HG03521 (cell line): ENCODE results near the gene TSPAN14.
"Not testable (repeated sequence)": the region's sequence is repeated elsewhere in the genome, so short reads cannot be mapped to it uniquely, and the experiment has no call there.

Source experiments
- ATAC-seq: cut with Tn5 transposase; IDR thresholded peaks from one replicate; pipeline ENCODE4 v1.9.1; 2021; ENCODE audit warnings: mild to moderate bottlenecking, moderate library complexity; ENCODE audit not compliant: unreplicated experiment

TSPAN14 gene

GRCh38 chr10:80453842-80454512, at the start of gene TSPAN14:
TSS of gene TSPAN14 (plus strand) at chr10:80454310. CDS start at chr10:80489234, 34,924 bp downstream.
- peak; percentile 59 for ATAC-seq

GRCh38 chr10:80405035-80405434, 49.1 kb upstream of the TSPAN14 start:
- no peak for ATAC-seq

GRCh38 chr10:80405626-80406025, 48.5 kb upstream of the TSPAN14 start:
- no peak for ATAC-seq

GRCh38 chr10:80406204-80406603, 47.9 kb upstream of the TSPAN14 start:
- ATAC-seq: no peak

GRCh38 chr10:80407812-80408241, 46.3 kb upstream of the TSPAN14 start:
- no peak for ATAC-seq

GRCh38 chr10:80408242-80409101, 45.6 kb upstream of the TSPAN14 start, which contains the start of gene PRXL2A:
TSS of gene PRXL2A (plus strand) at chr10:80408551. CDS start at chr10:80420468, 11,917 bp downstream.
- peak; percentile 97 for ATAC-seq

GRCh38 chr10:80409121-80409520, 45.0 kb upstream of the TSPAN14 start:
- no peak for ATAC-seq

GRCh38 chr10:80410122-80410521, 44.0 kb upstream of the TSPAN14 start:
- ATAC-seq: no peak

- ATAC-seq: no peak
Observed at GRCh38 chr10:80410578-80411145, 43.4 kb upstream of the TSPAN14 start.

- ATAC-seq: no peak
Observed at GRCh38 chr10:80411267-80411668, 42.8 kb upstream of the TSPAN14 start.

- ATAC-seq: no peak
Observed at GRCh38 chr10:80411681-80412220, 42.4 kb upstream of the TSPAN14 start.

GRCh38 chr10:80412486-80412885, 41.6 kb upstream of the TSPAN14 start:
- ATAC-seq: no peak

GRCh38 chr10:80413271-80413996, 40.7 kb upstream of the TSPAN14 start:
- no peak for ATAC-seq

GRCh38 chr10:80414142-80414895, 39.8 kb upstream of the TSPAN14 start:
- no peak for ATAC-seq

GRCh38 chr10:80415734-80416478, 38.2 kb upstream of the TSPAN14 start:
- ATAC-seq: no peak

- ATAC-seq: no peak
Observed at GRCh38 chr10:80416479-80417098, 37.5 kb upstream of the TSPAN14 start.

GRCh38 chr10:80417256-80417655, 36.9 kb upstream of the TSPAN14 start:
- ATAC-seq: not testable (repeated sequence)

GRCh38 chr10:80421050-80421706, 32.9 kb upstream of the TSPAN14 start:
- peak; percentile 20 for ATAC-seq
